ENCODE results near the gene CLEC11A. TPM values are rescaled to one million over a fixed set of nuclear protein-coding genes. Genes with fewer than 3 reads are reported as not detected.
A peak's percentile ranks its signal among the peaks of the same experiment; 100 is the strongest.
"Not testable (repeated sequence)": the region's sequence is repeated elsewhere in the genome, so short reads cannot be mapped to it uniquely, and the experiment has no call there.

The CLEC11A gene
- total RNA-seq, 1 experiment from 2014 or later, result 129 TPM

- not testable (repeated sequence) for DNase-seq (ENCODE audit: low read depth)
Observed at GRCh38 chr19:50756244-50756643, 33.1 kb downstream of the CLEC11A start.

GRCh38 chr19:50757624-50758023, 34.5 kb downstream of the CLEC11A start:
- not testable (repeated sequence) for DNase-seq (ENCODE audit: low read depth)

- DNase-seq (ENCODE audit: low read depth), result not testable (repeated sequence)
Observed at GRCh38 chr19:50759076-50759475, 35.9 kb downstream of the CLEC11A start.

DNA sequence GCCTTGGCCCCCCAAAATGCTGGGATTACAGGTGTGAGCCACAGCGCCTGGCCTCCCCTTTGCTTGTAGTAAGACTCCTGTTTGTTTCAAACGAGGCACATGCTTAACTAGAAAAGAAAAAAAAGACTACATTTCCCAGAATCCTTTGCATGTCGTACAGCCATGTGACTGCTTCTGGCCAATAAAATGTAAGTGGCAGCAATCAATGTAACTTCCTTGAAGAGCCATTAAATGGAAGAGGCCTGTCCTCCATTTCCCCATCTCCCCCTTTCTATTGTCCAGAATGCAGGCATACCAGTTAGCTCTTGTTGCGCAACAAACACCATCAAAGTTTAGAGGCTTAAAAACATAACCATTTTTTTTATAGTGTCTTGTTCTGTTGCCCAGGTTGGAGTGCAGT, 36.7 kb downstream of the CLEC11A start:
- DNase-seq (ENCODE audit: low read depth), result peak; percentile 27

- DNase-seq (ENCODE audit: low read depth), result not testable (repeated sequence)
Observed at GRCh38 chr19:50761501-50761900, 38.3 kb downstream of the CLEC11A start.

DNA sequence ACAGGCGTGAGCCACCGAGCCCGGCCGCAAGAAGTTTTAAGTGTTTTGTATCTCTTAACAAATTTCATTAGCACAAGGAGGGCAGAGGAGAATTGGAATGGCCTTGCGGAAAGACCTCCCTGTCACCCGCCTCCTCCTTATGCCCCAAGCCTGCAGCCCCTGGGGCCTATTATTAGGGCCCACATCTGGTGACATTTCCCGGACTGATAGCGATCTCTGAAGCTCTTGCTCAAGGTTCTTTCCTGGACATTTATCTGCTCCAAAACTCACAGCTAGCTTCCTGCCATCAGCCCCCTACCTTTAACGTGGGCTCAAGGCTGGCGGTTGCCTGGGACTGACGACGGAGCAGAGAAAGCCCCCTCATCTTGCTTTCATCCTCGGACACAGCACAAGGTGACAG, 40.4 kb downstream of the CLEC11A start:
- DNase-seq (ENCODE audit: low read depth), result not testable (repeated sequence)

DNA sequence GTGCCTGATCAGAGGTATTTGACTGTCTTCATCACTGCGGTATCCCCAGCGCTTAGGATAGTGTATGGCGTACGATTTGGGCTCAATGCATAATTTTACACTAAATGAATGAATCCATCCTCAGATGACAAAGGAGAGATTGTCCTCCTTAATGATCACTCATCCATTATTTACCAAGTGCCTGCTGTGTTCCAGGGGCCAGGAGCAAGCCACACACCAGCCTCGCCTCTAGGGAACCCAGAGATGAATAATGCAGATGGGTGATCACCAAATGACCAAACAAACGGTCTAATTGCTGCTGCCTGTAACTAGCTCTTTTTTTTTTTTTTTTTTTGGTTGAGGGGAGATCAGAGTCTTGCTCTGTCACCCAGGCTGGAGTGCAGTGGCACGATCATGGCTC, 41.2 kb downstream of the CLEC11A start:
- DNase-seq (ENCODE audit: low read depth), result no peak

GRCh38 chr19:50766746-50767145, 43.6 kb downstream of the CLEC11A start:
- not testable (repeated sequence) for DNase-seq (ENCODE audit: low read depth)

DNA sequence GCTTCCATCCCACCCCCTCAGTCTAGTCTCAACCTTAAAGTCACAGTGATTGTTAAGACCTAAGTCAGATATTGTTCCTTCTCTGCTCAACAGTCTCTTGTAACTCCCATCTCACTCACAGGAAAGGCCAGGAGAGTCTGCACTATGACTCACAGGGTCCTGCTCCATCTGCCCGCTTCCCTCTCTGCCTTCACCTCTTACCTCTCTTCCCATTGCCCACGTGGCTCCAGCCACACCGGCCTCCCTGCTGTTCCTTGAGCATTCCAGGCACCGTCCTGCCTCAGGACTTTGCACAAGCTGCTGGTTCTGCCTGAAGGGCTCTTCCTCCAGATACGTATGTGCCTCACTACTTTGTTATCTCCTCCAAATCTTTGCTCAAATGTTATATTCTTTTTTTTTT, 44.1 kb downstream of the CLEC11A start:
- not testable (repeated sequence) for DNase-seq (ENCODE audit: low read depth)

- no peak for DNase-seq (ENCODE audit: low read depth)
Observed at GRCh38 chr19:50768277-50768676, 45.1 kb downstream of the CLEC11A start.

GRCh38 chr19:50770164-50770563, 47.0 kb downstream of the CLEC11A start, which contains the start of gene GPR32:
Gene GPR32 (plus strand): TSS chr19:50770464. CDS start chr19:50770601, 137 bp downstream.
- DNase-seq (ENCODE audit: low read depth), result not testable (repeated sequence)

GRCh38 chr19:50770888-50771287, 47.7 kb downstream of the CLEC11A start:
- no peak for DNase-seq (ENCODE audit: low read depth)

DNA sequence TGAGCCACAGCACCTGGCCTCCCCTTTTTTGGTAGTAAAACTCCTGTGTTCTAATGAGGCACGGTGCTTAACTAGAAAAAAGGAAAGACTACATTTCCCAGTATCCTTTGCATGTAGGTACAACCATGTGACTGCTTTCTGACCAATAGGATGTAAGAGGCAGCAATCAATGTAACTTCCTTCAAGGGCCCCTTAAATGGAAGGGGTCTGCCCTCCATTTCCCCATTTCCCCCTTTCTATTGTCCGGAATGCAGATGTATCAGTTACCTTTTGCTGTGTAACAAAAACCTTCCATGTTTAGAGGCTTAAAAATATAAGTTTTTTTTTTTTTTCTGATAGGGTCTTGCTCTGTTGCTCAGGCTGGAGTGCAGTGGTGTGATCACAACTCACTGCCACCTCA, 49.3 kb downstream of the CLEC11A start:
- DNase-seq (ENCODE audit: low read depth), result no peak

GRCh38 chr19:50772912-50773311, 49.7 kb downstream of the CLEC11A start:
- DNase-seq (ENCODE audit: low read depth), result not testable (repeated sequence)

- DNase-seq (ENCODE audit: low read depth), result not testable (repeated sequence)
Observed at GRCh38 chr19:50773454-50773853, 50.3 kb downstream of the CLEC11A start.

Other genes starting within 250 kb of the CLEC11A start
- gene EMC10, start 246.9 kb upstream of the CLEC11A start, total RNA-seq (2014; rRNA removed), result 116 and 122 TPM in 2 replicates
- gene GARIN5A, start 246.5 kb upstream of the CLEC11A start, total RNA-seq (2014; rRNA removed), result 0.23 and 2.4 TPM in 2 replicates
- gene JOSD2, start 212.2 kb upstream of the CLEC11A start, total RNA-seq (2014; rRNA removed), result 41.7 and 47.3 TPM in 2 replicates
- not detected in 2 replicates for gene ASPDH, start 209.5 kb upstream of the CLEC11A start, total RNA-seq (2014; rRNA removed)
- not detected in 2 replicates for gene LRRC4B, start 154.9 kb upstream of the CLEC11A start, total RNA-seq (2014; rRNA removed)
- gene SYT3, start 83.5 kb upstream of the CLEC11A start, total RNA-seq (2014; rRNA removed), result 0.11 TPM in 1 of 2 replicates, not detected in the other
- not detected in 2 replicates for gene C19orf81, start 73.9 kb upstream of the CLEC11A start, total RNA-seq (2014; rRNA removed)
- 3.6 and 6.3 TPM in 2 replicates for gene SHANK1, start 3.6 kb upstream of the CLEC11A start, total RNA-seq (2014; rRNA removed)
- gene GPR32, start 47.1 kb downstream of the CLEC11A start, total RNA-seq (2014; rRNA removed), result not detected in 2 replicates
- not detected in 2 replicates for gene ACP4, start 67.1 kb downstream of the CLEC11A start, total RNA-seq (2014; rRNA removed)
- not detected in 2 replicates for gene KLK1, start 100.4 kb downstream of the CLEC11A start, total RNA-seq (2014; rRNA removed)
- gene KLK15, start 110.2 kb downstream of the CLEC11A start, total RNA-seq (2014; rRNA removed), result not detected in 2 replicates
- not detected in 2 replicates for gene KLK3, start 131.6 kb downstream of the CLEC11A start, total RNA-seq (2014; rRNA removed)
- gene KLK2, start 150.1 kb downstream of the CLEC11A start, total RNA-seq (2014; rRNA removed), result not detected in 2 replicates
- gene KLK4, start 188.0 kb downstream of the CLEC11A start, total RNA-seq (2014; rRNA removed), result not detected in 2 replicates
- not detected in 2 replicates for gene KLK5, start 229.7 kb downstream of the CLEC11A start, total RNA-seq (2014; rRNA removed)
- not detected in 2 replicates for gene KLK6, start 246.2 kb downstream of the CLEC11A start, total RNA-seq (2014; rRNA removed)